Prostate gland (tissue), 2 donors: ENCODE data around the gene UBE2J1.

ENCODE experiments used
- POLR2A ChIP-seq: fragments of 450-650 bp; IDR thresholded peaks from one replicate; pipeline ENCODE4 v1.6.1; 2016; ENCODE audit warnings: antibody characterized with exemption, mild to moderate bottlenecking
- POLR2AphosphoS5 ChIP-seq: sonication (generic); formaldehyde crosslinking; IDR thresholded peaks from one replicate; pipeline ENCODE4 v1.6.1; 2017; ENCODE audit warnings: antibody characterized with exemption
- TF ChIP-seq, protein P1 (sequence below), 4 experiments: fragments of 200-600 bp in 2 of 4; fragments of 450-650 bp in 2 of 4; sonication (generic) in 2 of 4; IDR thresholded peaks; 1 replicate in 3 of 4; 2 replicates in 1 of 4; pipeline ENCODE4 v1.5.1; 2016 to 2019; ENCODE audit warnings: antibody characterized with exemption in 4 of 4, mild to moderate bottlenecking in 2 of 4, moderate library complexity in 2 of 4

DNA sequence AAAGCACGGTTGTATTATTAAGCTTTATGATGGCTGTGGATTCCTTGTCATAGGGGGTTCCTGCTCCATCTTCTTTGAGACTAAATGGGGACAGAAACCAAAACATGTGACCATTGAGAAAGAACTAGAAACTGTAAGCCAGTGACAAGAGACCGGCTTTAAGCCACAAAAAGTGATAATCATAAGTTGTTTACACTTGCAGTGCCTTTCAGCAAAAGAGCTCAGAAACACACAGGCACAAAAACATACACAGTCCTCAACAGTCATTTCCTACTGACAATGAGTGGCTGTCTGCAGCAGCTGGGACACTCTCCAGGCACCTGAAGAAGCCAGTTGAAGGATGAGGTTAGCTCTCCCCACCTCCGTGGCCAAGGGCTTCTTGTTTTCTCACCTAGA is 20.0 kb upstream of the UBE2J1 start:
- TF ChIP-seq, protein P1, sequence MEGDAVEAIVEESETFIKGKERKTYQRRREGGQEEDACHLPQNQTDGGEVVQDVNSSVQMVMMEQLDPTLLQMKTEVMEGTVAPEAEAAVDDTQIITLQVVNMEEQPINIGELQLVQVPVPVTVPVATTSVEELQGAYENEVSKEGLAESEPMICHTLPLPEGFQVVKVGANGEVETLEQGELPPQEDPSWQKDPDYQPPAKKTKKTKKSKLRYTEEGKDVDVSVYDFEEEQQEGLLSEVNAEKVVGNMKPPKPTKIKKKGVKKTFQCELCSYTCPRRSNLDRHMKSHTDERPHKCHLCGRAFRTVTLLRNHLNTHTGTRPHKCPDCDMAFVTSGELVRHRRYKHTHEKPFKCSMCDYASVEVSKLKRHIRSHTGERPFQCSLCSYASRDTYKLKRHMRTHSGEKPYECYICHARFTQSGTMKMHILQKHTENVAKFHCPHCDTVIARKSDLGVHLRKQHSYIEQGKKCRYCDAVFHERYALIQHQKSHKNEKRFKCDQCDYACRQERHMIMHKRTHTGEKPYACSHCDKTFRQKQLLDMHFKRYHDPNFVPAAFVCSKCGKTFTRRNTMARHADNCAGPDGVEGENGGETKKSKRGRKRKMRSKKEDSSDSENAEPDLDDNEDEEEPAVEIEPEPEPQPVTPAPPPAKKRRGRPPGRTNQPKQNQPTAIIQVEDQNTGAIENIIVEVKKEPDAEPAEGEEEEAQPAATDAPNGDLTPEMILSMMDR (IDR thresholded peaks at IDR 0.05) = no peak
- no peak for TF ChIP-seq POLR2A
- no peak for TF ChIP-seq POLR2AphosphoS5
